Activated T-cell treated with anti-CD3 and anti-CD28 coated beads, Interleukin-2, amount 50 U/mL, for 24 hours (primary cell): Measurements from ENCODE around the gene NTM.

Experiments
- DNase-seq: peaks from one replicate; pipeline ENCODE4 v3.0.0-alpha.2; 2020
- H3K27ac Mint-ChIP-seq: 2 replicates; pipeline ENCODE4 v1.8.0; 2020; ENCODE audit warnings: mild to moderate bottlenecking, mixed read lengths
- H3K27me3 Mint-ChIP-seq: 2 replicates; pipeline ENCODE4 v1.8.0; 2020; ENCODE audit warnings: mixed read lengths
- H3K36me3 Mint-ChIP-seq: 2 replicates; pipeline ENCODE4 v1.8.0; 2020; ENCODE audit warnings: low read depth, mixed read lengths
- H3K4me1 Mint-ChIP-seq: 2 replicates; pipeline ENCODE4 v1.8.0; 2020; ENCODE audit warnings: low read depth, mixed read lengths
- H3K4me3 Mint-ChIP-seq: 2 replicates; pipeline ENCODE4 v1.8.0; 2020; ENCODE audit warnings: mild to moderate bottlenecking, moderate library complexity, mixed read lengths
- H3K9me3 Mint-ChIP-seq: 2 replicates; pipeline ENCODE4 v1.8.0; 2020; ENCODE audit warnings: mixed read lengths

The NTM gene

DNA sequence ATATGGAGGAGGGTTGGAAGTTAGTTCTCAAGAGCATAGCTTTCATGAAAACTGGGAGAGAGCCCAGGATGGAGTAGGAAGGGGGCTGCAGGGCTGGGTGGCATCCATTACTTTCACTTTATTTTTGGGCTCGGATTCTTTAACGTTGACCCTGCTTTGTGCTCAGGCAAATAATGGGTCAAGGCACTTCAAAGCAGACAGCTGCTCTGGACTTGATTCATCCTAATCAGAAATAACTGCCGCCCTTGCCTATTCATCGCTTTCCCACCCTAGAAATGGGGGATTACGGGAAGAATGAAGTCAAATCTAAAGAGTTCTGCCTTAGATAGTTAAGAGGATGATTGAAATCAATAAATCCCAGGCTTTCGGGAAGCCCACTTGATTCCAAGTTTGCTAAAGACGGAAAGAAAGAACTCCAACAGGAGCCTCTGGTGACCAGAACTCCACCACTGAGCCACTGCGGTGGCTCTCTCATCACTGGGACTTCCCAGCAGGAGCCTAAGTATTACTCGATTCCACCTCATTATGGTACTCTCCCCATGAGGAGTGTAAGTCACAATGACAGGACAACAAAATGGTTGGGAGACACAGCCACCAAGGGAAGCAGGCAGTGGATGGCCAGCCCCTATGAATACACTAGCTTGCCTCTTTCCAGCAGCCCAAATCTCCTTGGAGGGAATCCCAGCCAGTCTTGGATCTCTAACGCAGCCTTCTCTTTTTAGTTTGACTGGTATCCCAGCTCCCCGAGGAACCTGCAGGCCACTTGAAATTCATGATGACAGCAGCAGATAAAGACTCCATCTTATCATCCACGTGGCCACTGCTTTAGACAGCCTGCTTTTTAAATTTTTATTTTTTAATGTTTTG, 815.5 kb downstream of the NTM start:
- Mint-ChIP-seq H3K27ac (no peak overlapping the region), H3K9me3 (peaks cover 10% of the 10 kb centered on the region), H3K4me1 (no peaks in the 10 kb centered on the region), H3K36me3 (no peaks in the 10 kb centered on the region), H3K27me3 (peaks cover 2% of the 10 kb centered on the region), H3K4me3 (no peak overlapping the region)
- DNase-seq, result no peak

- Mint-ChIP-seq H3K27me3 (peaks cover 2% of the 10 kb centered on the region), H3K4me3 (no peak overlapping the region), H3K9me3 (peaks cover 10% of the 10 kb centered on the region), H3K36me3 (no peaks in the 10 kb centered on the region), H3K27ac (no peak overlapping the region), H3K4me1 (no peaks in the 10 kb centered on the region)
- DNase-seq, result no peak
Measured at GRCh38 chr11:132186699-132187098, 816.3 kb downstream of the NTM start.

DNA sequence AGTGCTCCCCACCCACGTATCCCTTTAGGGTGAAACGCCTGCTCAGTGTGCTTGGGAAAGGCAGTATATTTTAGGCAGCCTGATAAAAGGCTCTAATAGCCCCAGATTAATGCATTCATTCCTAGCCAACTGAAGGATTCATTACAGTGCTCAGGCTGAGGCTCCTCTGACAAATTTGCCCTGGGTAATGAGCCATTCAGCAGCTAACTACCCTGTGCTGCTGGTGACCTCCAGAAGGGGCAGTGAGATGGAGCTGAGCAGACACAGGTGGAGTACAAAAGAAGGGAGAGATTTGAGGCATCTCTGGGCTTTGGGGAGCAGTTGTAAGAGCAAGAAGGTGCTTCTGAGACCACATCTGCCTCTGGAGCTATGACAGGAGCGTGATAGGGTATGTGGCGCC, 817.0 kb downstream of the NTM start:
- peaks cover 2% of the 10 kb centered on the region for H3K27me3 Mint-ChIP-seq
- no peak for DNase-seq

GRCh38 chr11:132187814-132188213, 817.4 kb downstream of the NTM start:
- DNase-seq, result no peak
- H3K9me3 Mint-ChIP-seq, result peaks cover 12% of the 10 kb centered on the region
- H3K27me3 Mint-ChIP-seq, result peaks cover 2% of the 10 kb centered on the region
- H3K27ac Mint-ChIP-seq, result no peak overlapping the region
- no peaks in the 10 kb centered on the region for H3K36me3 Mint-ChIP-seq
- H3K4me3 Mint-ChIP-seq, result no peak overlapping the region
- no peaks in the 10 kb centered on the region for H3K4me1 Mint-ChIP-seq

More for the DNA sequence above, 817.0 kb downstream of the NTM start:
- Mint-ChIP-seq H3K9me3 (peaks cover 12% of the 10 kb centered on the region), H3K36me3 (no peaks in the 10 kb centered on the region), H3K27ac (no peak overlapping the region), H3K4me3 (no peak overlapping the region), H3K4me1 (no peaks in the 10 kb centered on the region)

DNA sequence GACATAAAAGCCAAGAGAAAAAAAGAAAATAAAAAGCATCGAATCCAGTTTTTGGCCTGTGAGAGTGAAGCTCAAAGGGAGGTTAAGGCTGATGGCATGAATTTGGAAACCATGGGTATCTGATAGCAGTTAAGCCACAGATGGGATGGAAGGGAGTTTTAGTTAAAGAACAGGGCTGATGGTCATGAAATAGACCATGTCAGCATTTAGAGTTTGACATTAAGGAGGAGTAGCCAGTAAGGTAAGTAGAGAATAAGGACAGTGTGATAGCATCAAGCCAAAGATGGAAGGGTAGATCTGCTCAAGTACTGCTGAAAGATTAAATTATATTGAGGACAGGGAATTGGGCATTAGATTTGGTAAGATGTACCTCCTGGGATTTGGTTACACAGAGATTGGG, 826.5 kb downstream of the NTM start:
- Mint-ChIP-seq H3K36me3 (no peaks in the 10 kb centered on the region), H3K27me3 (no peaks in the 10 kb centered on the region), H3K9me3 (peaks cover 8% of the 10 kb centered on the region), H3K4me1 (no peaks in the 10 kb centered on the region), H3K4me3 (no peak overlapping the region), H3K27ac (no peak overlapping the region)
- no peak for DNase-seq

GRCh38 chr11:132200353-132200936, 830.0 kb downstream of the NTM start:
- no peaks in the 10 kb centered on the region for H3K36me3 Mint-ChIP-seq
- no peak overlapping the region for H3K4me3 Mint-ChIP-seq
- H3K27me3 Mint-ChIP-seq, result no peaks in the 10 kb centered on the region
- no peaks in the 10 kb centered on the region for H3K4me1 Mint-ChIP-seq
- peaks cover 4% of the 10 kb centered on the region for H3K9me3 Mint-ChIP-seq
- no peak overlapping the region for H3K27ac Mint-ChIP-seq
- no peak for DNase-seq

- Mint-ChIP-seq H3K27ac (no peak overlapping the region), H3K36me3 (no peaks in the 10 kb centered on the region), H3K9me3 (no peaks in the 10 kb centered on the region), H3K4me3 (no peak overlapping the region), H3K4me1 (no peaks in the 10 kb centered on the region), H3K27me3 (no peaks in the 10 kb centered on the region)
- no peak for DNase-seq
Measured at GRCh38 chr11:132202621-132203020, 832.2 kb downstream of the NTM start.

GRCh38 chr11:132205006-132205405, 834.6 kb downstream of the NTM start:
- H3K36me3 Mint-ChIP-seq, result no peaks in the 10 kb centered on the region
- no peak overlapping the region for H3K4me3 Mint-ChIP-seq
- H3K9me3 Mint-ChIP-seq, result no peaks in the 10 kb centered on the region
- no peak for DNase-seq
- no peaks in the 10 kb centered on the region for H3K27me3 Mint-ChIP-seq
- H3K27ac Mint-ChIP-seq, result no peak overlapping the region
- no peaks in the 10 kb centered on the region for H3K4me1 Mint-ChIP-seq

- H3K27me3 Mint-ChIP-seq, result no peaks in the 10 kb centered on the region
- no peaks in the 10 kb centered on the region for H3K36me3 Mint-ChIP-seq
- no peak for DNase-seq
- H3K9me3 Mint-ChIP-seq, result no peaks in the 10 kb centered on the region
- H3K4me3 Mint-ChIP-seq, result no peak overlapping the region
- no peaks in the 10 kb centered on the region for H3K4me1 Mint-ChIP-seq
- no peak overlapping the region for H3K27ac Mint-ChIP-seq
Measured at GRCh38 chr11:132205496-132205895, 835.1 kb downstream of the NTM start.

DNA sequence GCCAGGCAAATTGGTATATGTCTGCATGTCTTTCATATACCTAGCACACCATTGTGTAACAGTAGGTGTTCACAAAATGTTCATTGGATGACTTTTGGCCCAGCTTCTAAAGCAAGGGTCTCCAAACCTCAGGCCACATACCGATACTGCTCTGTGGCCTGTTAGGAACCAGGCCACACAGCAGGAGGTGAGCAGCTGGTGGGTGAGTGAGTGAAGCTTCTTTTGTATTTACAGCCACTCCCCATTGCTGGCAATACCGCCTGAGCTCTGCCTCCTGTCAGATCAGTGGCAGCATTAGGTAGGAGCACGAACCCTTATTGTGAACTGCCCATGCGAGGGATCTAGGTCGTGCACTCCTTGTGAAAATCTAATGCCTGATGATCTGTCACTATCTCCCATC, 836.6 kb downstream of the NTM start:
- H3K27ac Mint-ChIP-seq, result no peak overlapping the region
- no peaks in the 10 kb centered on the region for H3K36me3 Mint-ChIP-seq
- no peak overlapping the region for H3K4me3 Mint-ChIP-seq
- H3K9me3 Mint-ChIP-seq, result peaks cover 3% of the 10 kb centered on the region
- no peaks in the 10 kb centered on the region for H3K4me1 Mint-ChIP-seq
- no peak for DNase-seq
- no peaks in the 10 kb centered on the region for H3K27me3 Mint-ChIP-seq

DNA sequence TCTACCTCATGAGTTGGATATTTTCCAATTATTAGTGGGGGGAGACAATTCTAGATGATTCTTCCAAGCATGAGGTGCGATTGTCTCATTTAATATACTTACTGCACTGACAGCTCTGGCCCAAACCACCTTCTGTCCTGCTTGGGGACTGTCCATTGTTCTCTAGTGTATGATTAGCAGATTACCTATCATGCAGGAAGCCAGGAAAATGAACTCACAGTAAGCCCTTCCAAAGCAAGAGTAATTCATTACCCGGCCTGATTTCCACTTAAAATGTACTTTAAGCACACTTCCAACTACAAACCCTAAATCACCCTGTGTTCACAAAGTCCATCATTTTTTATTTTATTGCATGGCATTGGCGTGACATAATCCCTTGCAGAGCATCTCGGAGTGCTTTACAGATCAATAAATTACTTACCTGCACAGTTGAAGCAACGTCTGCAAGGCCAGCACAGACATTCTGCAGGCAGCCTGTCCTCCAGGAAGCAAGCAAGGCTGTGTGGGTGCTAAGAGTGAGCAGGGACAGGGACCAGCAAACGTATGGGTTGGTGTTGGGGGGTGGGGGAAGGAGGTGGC, 838.2 kb downstream of the NTM start:
- Mint-ChIP-seq H3K36me3 (no peaks in the 10 kb centered on the region), H3K9me3 (peaks cover 3% of the 10 kb centered on the region)

DNA sequence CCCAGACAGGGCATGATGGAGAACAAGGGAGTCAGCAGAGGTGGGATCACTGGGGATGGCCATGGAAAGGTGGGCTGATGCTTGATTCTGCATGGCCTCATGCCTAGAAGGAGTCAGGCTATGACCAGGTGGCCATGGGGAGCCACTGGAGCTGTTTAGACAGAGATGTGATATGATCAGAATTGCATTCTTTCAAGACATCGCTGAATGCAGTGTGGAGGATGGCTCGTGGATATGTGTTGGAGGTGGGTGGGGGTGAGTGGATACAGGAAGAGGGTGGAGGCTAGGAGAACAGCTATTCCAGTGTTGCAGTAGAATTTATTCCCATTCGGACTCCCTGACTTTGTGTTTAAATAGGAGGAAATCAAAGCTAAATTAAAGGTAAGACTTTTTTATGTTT, 841.1 kb downstream of the NTM start:
- Mint-ChIP-seq H3K27me3 (no peaks in the 10 kb centered on the region), H3K27ac (no peak overlapping the region)

More for the DNA sequence above, 838.2 kb downstream of the NTM start:
- no peaks in the 10 kb centered on the region for H3K27me3 Mint-ChIP-seq
- DNase-seq, result no peak
- H3K27ac Mint-ChIP-seq, result no peak overlapping the region
- H3K4me1 Mint-ChIP-seq, result no peaks in the 10 kb centered on the region
- no peak overlapping the region for H3K4me3 Mint-ChIP-seq

GRCh38 chr11:132217856-132218255, 847.4 kb downstream of the NTM start:
- no peak for DNase-seq
- no peak overlapping the region for H3K4me3 Mint-ChIP-seq
- H3K9me3 Mint-ChIP-seq, result peaks cover 7% of the 10 kb centered on the region
- H3K27ac Mint-ChIP-seq, result no peak overlapping the region
- H3K27me3 Mint-ChIP-seq, result no peaks in the 10 kb centered on the region
- H3K36me3 Mint-ChIP-seq, result no peaks in the 10 kb centered on the region
- H3K4me1 Mint-ChIP-seq, result no peaks in the 10 kb centered on the region

More for the DNA sequence above, 841.1 kb downstream of the NTM start:
- Mint-ChIP-seq H3K4me1 (no peaks in the 10 kb centered on the region), H3K9me3 (peaks cover 7% of the 10 kb centered on the region), H3K4me3 (no peak overlapping the region), H3K36me3 (no peaks in the 10 kb centered on the region)
- no peak for DNase-seq

DNA sequence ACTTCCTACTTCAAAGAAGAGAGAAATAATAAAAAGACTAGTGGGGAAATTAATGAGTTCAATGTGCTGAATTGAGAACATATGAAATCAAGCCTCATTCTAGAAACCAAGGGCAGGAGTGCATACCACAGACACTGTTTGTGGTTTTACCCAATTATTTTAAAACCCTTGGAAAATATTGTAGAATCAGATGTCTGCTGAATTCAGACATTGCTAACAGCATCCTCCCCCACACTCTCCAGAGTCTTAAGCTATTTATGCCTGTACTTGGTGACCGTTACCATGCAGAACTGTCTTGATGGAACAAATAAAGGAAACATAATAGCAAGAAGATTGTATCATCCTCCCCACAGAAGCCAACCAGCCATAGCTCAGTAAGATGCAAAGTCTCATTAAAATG, 850.1 kb downstream of the NTM start:
- Mint-ChIP-seq H3K4me3 (no peak overlapping the region), H3K27ac (no peak overlapping the region), H3K27me3 (no peaks in the 10 kb centered on the region), H3K9me3 (peaks cover 9% of the 10 kb centered on the region), H3K4me1 (no peaks in the 10 kb centered on the region), H3K36me3 (no peaks in the 10 kb centered on the region)
- no peak for DNase-seq

DNA sequence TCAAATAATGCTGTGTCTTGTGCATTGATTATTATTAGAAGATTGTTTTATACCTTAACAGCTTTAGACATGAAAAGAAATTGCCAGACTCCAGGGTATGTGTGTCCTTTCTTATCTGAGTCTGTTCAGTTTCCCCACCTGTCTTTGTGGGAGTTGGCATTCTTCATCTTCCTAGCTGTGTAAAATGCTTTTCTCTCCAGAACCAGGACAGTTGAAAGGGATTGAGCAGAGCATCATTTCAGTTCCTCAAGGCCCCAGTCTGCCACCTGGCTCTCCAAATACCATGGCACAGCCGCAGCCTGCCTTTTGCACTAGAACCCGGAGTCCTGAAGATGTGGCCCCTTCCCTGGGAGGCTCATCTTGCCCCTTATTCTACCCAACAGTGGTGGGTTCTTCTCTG, 851.9 kb downstream of the NTM start:
- Mint-ChIP-seq H3K9me3 (peaks cover 9% of the 10 kb centered on the region), H3K4me1 (no peaks in the 10 kb centered on the region), H3K4me3 (no peak overlapping the region), H3K36me3 (no peaks in the 10 kb centered on the region), H3K27me3 (no peaks in the 10 kb centered on the region), H3K27ac (no peak overlapping the region)
- no peak for DNase-seq
